NCI-H2029 treated with DMSO at 0.1 percent for 48 hours (cell line): ENCODE measurements around the gene INSRR.
A peak's percentile ranks its signal among the peaks of the same experiment; 100 is the strongest.

Experiments
- DNase-seq: peaks from one replicate; lab custom pipeline; 2025; lab: John Stamatoyannopoulos, UW

INSRR gene

DNA sequence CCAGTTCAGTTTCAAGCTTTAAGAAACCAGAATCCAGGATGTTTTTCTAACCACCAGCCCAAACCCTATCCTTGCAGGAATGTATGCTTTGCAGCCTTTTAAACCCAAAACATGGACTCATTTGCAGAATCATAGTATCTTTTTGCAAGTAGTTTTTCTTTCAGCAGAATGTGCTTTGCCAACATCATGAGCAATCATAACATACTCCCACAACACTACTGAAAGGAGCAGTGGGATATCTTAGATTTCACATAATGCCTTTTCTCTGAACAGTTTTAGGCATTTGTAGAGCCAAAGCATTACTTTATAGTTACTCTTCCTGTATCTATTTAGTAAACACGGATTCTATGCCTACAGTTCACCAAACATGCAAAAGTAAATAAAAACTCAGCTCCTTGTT is 32.3 kb downstream of the INSRR start:
- no peak for DNase-seq

- no peak for DNase-seq
Measured at GRCh38 chr1:156823210-156823790, 35.6 kb downstream of the INSRR start.

- no peak for DNase-seq
Measured at GRCh38 chr1:156822680-156823079, 36.2 kb downstream of the INSRR start.

- DNase-seq = no peak
Measured at GRCh38 chr1:156821801-156822200, 37.1 kb downstream of the INSRR start.

GRCh38 chr1:156816561-156817328 is 42.2 kb downstream of the INSRR start, which contains the start of gene SH2D2A:
Gene SH2D2A, minus strand, starts transcription at chr1:156816848. Its CDS starts 140 bp downstream, at chr1:156816708.
- DNase-seq = no peak

DNA sequence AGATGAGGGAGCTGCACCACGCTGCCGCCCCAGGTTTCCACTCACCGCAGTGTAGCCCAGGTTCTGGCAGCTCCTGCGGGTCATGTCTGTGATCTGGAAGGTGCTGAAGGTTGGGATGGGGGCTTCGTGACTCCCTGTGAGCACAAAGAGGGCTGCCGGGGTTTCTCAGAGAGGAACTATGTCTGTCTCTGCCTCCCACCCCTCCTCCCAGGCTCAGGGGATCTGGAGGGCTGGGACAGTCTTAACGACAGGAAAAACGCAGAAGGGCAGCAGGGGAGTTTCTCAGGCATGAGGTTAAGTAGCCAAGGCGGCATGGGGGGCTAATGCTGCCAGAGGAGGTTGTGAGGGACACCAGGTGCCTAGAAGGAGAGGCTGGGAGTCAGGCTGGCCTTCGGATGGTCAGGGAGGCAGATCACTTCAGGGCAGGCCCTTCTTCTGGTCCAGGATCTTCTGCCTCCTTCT is 42.9 kb downstream of the INSRR start:
- DNase-seq = no peak

GRCh38 chr1:156815307-156815826 is 43.5 kb downstream of the INSRR start:
- no peak for DNase-seq

GRCh38 chr1:156814571-156815260 is 44.2 kb downstream of the INSRR start:
- DNase-seq = no peak

GRCh38 chr1:156813750-156814570 is 45.0 kb downstream of the INSRR start:
- no peak for DNase-seq

- DNase-seq = no peak
Measured at GRCh38 chr1:156813298-156813697, 45.6 kb downstream of the INSRR start.

GRCh38 chr1:156812293-156812990 is 46.5 kb downstream of the INSRR start:
- DNase-seq = no peak

DNA sequence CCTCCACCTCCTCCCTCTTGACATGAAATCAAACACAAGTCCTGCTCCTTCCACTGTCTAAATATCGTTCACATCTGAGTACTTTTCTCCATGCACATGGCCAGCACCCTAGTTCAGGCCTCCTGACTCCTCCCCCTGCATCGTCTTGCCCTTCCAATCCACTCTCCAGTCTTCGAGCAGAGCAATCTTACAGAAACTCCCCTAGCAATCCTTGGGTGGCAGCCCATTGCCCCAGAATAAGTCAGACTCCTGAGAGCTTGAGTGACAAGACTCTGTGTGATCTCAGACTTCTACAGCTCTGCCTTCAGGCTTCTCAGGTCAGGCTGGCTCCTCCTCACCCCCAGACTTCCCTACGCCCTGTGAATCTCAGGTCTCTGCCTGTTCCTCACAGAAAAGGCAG is 47.7 kb downstream of the INSRR start:
- no peak for DNase-seq

DNA sequence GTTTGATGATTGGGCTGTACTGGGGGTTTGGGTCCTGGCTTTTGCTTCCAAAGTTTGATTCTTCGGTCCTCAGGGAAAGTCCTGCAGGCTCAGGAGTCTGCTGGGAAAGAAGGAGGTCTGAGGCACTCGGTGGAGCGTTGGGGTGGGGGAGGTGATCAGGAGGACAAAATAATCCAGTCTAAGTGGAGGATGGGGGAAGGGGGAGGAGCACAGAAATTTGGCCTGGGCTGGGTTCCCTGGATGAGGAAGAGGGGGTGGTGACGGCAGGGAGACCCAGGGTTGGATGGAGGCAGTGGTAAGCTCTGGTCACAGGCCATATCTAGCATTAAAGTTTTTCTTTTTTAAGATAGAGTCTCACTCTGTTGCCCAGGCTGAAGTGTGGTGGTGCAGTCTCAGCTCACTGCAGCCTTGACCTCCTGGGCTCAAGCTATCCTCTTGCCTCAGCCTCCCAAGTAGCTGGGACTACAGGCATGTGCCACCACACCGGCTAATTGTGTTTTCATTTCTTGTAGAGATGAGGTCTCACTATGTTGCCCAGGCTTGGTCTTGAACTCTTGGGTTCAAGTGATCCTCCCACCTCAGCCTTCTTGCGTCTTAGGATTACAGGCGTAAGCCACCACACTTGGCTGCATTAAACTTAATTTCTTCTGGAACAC is 49.1 kb downstream of the INSRR start:
- no peak for DNase-seq

GRCh38 chr1:156809281-156809680 is 49.6 kb downstream of the INSRR start:
- no peak for DNase-seq

DNA sequence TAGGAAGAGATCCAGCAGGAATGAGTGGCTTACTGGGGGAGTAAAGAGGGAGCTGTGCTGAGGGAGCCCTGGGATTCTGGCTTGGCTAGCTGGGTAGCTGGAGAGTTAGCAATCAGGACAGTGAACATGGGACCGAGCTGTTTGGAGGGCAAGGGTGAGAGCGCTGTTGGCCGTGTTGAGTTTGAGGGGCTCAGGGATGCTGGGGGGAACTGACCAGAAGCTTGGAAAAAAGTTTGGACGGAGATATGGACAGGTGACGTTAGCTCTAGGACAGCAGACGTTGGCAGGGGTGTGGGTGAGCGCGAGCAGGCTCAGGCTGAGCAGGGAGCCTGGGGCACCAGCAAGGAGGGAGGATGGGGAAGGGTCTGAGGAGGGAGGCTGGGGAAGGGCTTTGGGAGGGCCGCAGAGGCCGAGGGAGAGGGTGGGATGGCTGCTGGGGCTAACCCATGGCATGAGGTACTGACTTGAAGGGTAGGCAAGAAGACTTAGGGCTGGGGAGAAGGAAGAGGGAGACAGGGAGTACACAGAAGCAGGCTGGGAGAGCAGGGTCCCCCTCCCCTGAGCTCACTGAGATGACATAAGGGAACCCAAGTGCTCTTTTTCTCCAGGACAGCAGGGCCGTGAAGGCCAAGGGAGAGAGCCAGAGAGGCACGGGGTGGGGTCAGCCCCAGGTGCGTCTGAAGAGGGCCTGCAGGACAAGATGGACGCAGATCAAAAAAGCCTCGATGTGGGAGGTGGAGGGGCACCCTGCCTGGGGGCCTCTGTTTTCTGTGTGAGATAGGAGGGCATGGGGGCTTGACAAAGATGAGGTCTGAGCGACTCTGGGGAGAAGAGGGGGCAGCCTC is 50.5 kb downstream of the INSRR start:
- no peak for DNase-seq

DNA sequence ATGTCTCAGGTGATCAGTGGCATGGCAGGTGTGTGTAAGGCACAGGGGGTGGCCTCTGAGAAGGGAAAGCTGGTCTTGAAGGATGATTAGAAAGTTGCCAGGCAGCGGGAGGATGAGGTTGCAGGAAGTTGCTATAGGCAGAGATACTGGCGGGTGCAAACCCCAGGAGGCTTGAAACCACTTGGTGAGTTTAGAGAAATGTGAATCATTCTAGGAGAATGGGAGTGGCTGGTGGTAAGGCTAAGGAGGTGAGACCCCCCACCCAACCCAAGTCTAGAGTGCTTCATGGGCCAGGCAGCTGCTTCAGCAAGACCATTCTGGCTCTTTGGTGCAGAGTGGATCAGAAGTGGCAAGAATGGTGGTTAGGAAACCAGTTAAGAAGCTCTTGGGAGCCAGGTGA is 51.3 kb downstream of the INSRR start:
- no peak for DNase-seq

DNA sequence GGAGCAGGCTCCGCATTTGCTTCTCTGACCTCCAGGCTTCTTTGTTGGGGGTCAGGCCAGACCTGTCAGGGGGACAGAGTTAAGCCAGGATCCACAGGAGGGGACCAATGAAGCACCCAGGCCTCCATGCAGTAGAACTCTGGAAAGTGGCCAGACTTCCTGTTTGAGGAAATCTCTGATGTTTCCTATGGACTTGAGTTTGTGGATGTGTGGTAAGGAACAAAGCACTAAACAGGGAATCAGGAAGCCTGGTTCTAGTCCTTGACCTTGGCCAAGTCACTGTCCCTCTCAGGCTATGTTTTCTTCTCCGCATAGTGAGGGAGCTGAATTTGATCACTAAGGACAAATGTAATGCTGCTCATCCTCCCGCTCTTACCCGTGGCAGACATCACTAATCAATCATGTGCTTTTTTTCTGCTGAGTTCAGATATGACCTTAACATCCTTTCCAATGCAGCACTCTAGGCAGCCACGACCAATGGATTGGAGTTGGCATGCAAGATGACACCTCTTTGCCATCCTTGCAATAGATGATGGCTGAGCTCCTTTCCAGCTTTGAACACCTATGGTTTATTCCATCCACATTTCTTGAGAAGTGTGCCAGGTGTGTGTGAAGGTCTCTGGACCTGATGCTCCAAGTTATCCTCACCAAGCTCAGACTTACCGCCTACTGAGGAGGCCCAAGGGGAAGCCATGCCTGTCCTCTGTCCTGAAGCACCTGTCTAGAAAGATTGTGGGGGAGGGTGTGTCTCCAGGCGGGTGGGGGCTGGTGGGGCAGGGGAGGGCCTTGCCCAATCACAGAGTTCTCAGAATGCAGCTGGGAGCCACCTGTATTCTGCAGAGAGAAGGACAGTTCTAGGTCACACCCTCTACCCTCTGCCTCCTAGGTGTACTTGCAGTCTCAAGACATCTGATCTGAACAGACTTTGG is 52.1 kb downstream of the INSRR start:
- peak; percentile 36 for DNase-seq

GRCh38 chr1:156805766-156806511 is 53.0 kb downstream of the INSRR start:
- DNase-seq = peak; percentile 43
